Measurements from ENCODE around the gene PLD4. TPM values are rescaled to one million over a fixed set of nuclear protein-coding genes. Genes with fewer than 3 reads are reported as not detected.

Gene PLD4
- polyA plus RNA-seq, 1 experiment = 0.01 TPM

GRCh38 chr14:104925214-104925854 is 655 bp downstream of the PLD4 start:
- peaks cover 4% of the 10 kb centered on the region for H3K27me3 ChIP-seq (ENCODE audit: control insufficient read depth, insufficient read depth, low read length)
- no peak overlapping the region for H3K4me3 ChIP-seq (ENCODE audit: low read depth, low read length)
- ChIA-PET CTCF (no interaction called here), POLR2A (no interaction called here)
- no peak overlapping the region for H3K27ac ChIP-seq (ENCODE audit: low read depth, low read length)
- peaks cover 10% of the 10 kb centered on the region for H3K9me3 ChIP-seq (ENCODE audit: control insufficient read depth, insufficient read depth, low read length)
- TF ChIP-seq CTCF (IDR thresholded peaks at IDR 0.05; ENCODE audit: low read depth, low read length) = no peak
- no peak for DNase-seq (ENCODE audit: low read depth, low spot score)

GRCh38 chr14:104925855-104926609 is 1.4 kb downstream of the PLD4 start:
- no peak for TF ChIP-seq CTCF (IDR thresholded peaks at IDR 0.05; ENCODE audit: low read depth, low read length)

GRCh38 chr14:104926619-104927431 is 2.1 kb downstream of the PLD4 start:
- CTCF ChIA-PET = no interaction called here

More at GRCh38 chr14:104925855-104926609, 1.4 kb downstream of the PLD4 start:
- ChIA-PET POLR2A (no interaction called here), CTCF (no interaction called here)
- DNase-seq (ENCODE audit: low read depth, low spot score) = no peak
- peaks cover 10% of the 10 kb centered on the region for H3K9me3 ChIP-seq (ENCODE audit: control insufficient read depth, insufficient read depth, low read length)
- H3K27me3 ChIP-seq (ENCODE audit: control insufficient read depth, insufficient read depth, low read length) = peaks cover 8% of the 10 kb centered on the region
- no peak overlapping the region for H3K27ac ChIP-seq (ENCODE audit: low read depth, low read length)
- no peak overlapping the region for H3K4me3 ChIP-seq (ENCODE audit: low read depth, low read length)

GRCh38 chr14:104927432-104927816 is 2.7 kb downstream of the PLD4 start:
- H3K27me3 ChIP-seq (ENCODE audit: control insufficient read depth, insufficient read depth, low read length) = peaks cover 17% of the 10 kb centered on the region
- ChIA-PET CTCF (interaction anchor here (1.0 kb wide), 1 partner anchor 119 kb away, joined by 3 read pairs; no protein-coding TSS in a partner anchor), POLR2A (no interaction called here)
- TF ChIP-seq CTCF (IDR thresholded peaks at IDR 0.05; ENCODE audit: low read depth, low read length) = no peak
- no peak overlapping the region for H3K4me3 ChIP-seq (ENCODE audit: low read depth, low read length)
- H3K9me3 ChIP-seq (ENCODE audit: control insufficient read depth, insufficient read depth, low read length) = peaks cover 10% of the 10 kb centered on the region
- DNase-seq (ENCODE audit: low read depth, low spot score) = no peak
- no peak overlapping the region for H3K27ac ChIP-seq (ENCODE audit: low read depth, low read length)

More at GRCh38 chr14:104926619-104927431, 2.1 kb downstream of the PLD4 start:
- POLR2A ChIA-PET = no interaction called here
- no peak for DNase-seq (ENCODE audit: low read depth, low spot score)
- peaks cover 10% of the 10 kb centered on the region for H3K9me3 ChIP-seq (ENCODE audit: control insufficient read depth, insufficient read depth, low read length)
- no peak for TF ChIP-seq CTCF (IDR thresholded peaks at IDR 0.05; ENCODE audit: low read depth, low read length)
- no peak overlapping the region for H3K4me3 ChIP-seq (ENCODE audit: low read depth, low read length)
- peaks cover 11% of the 10 kb centered on the region for H3K27me3 ChIP-seq (ENCODE audit: control insufficient read depth, insufficient read depth, low read length)
- H3K27ac ChIP-seq (ENCODE audit: low read depth, low read length) = no peak overlapping the region
